Activated naive CD8-positive, alpha-beta T cell treated with anti-CD3 and anti-CD28 coated beads, Interleukin-2, amount 10 ng/mL, durations not matched to agents 7 days and 5 days (primary cell): ENCODE data around the gene ULK1. TPM values are rescaled to one million over a fixed set of nuclear protein-coding genes. Genes with fewer than 3 reads are reported as not detected.

Experiments used
- ATAC-seq: fragments of 150-1000 bp; cut with Tn5 transposase; one replicate; pipeline ENCODE4 v1.10.0; 2021; ENCODE audit warnings: low read depth, moderate library complexity
- POLR2A ChIA-PET: fragments of 350-600 bp; sonication (Branson Sonifier 250); formaldehyde crosslinking; loops from one replicate; lab custom pipeline; 2021; ENCODE audit warnings: antibody characterized with exemption; lab: Charles Lee
- DNase-seq: peaks from one replicate; pipeline ENCODE4 v3.0.0; 2021
- H3K27ac Mint-ChIP-seq: one replicate; pipeline ENCODE4 v1.8.0; 2022; ENCODE audit warnings: mild to moderate bottlenecking, mixed read lengths
- H3K27me3 Mint-ChIP-seq: one replicate; pipeline ENCODE4 v1.8.0; 2022; ENCODE audit warnings: mild to moderate bottlenecking, moderate library complexity, mixed read lengths
- H3K36me3 Mint-ChIP-seq: one replicate; pipeline ENCODE4 v1.8.0; 2021; ENCODE audit warnings: mild to moderate bottlenecking, mixed read lengths
- H3K4me1 Mint-ChIP-seq: one replicate; pipeline ENCODE4 v1.8.0; 2021; ENCODE audit warnings: mixed read lengths
- H3K4me3 Mint-ChIP-seq: one replicate; pipeline ENCODE4 v1.8.0; 2022; ENCODE audit warnings: mild to moderate bottlenecking, moderate library complexity, mixed read lengths
- H3K9me3 Mint-ChIP-seq: one replicate; pipeline ENCODE4 v1.8.0; 2021; ENCODE audit warnings: mixed read lengths
- total RNA-seq, 2 experiments: library from RNA; stranded (reverse); gene quantifications; one replicate each; pipeline ENCODE4 v1.2.3, GENCODE V29; 2021

ULK1 gene
- total RNA-seq, 2 experiments from 2014 or later: 32.6 to 33.2 TPM

GRCh38 chr12:131919366-131920156 is 25.1 kb downstream of the ULK1 start:
- H3K9me3 Mint-ChIP-seq: no peaks in the 10 kb centered on the region
- POLR2A ChIA-PET: no interaction called here
- peaks cover 2% of the 10 kb centered on the region for H3K4me1 Mint-ChIP-seq
- H3K27me3 Mint-ChIP-seq: no peaks in the 10 kb centered on the region
- ATAC-seq: no peak
- no peak for DNase-seq
- H3K4me3 Mint-ChIP-seq: no peak overlapping the region
- H3K27ac Mint-ChIP-seq: no peak overlapping the region
- H3K36me3 Mint-ChIP-seq: no peaks in the 10 kb centered on the region

- POLR2A ChIA-PET: no interaction called here
- no peak for ATAC-seq
- H3K9me3 Mint-ChIP-seq: no peaks in the 10 kb centered on the region
- no peak overlapping the region for H3K27ac Mint-ChIP-seq
- H3K4me1 Mint-ChIP-seq: peaks cover 2% of the 10 kb centered on the region
- H3K36me3 Mint-ChIP-seq: no peaks in the 10 kb centered on the region
- no peak overlapping the region for H3K4me3 Mint-ChIP-seq
- no peak for DNase-seq
- H3K27me3 Mint-ChIP-seq: no peaks in the 10 kb centered on the region
Measured at GRCh38 chr12:131920157-131920508, 25.7 kb downstream of the ULK1 start.

GRCh38 chr12:131920902-131921840 is 26.7 kb downstream of the ULK1 start:
- Mint-ChIP-seq H3K9me3 (no peaks in the 10 kb centered on the region), H3K27me3 (no peaks in the 10 kb centered on the region), H3K4me1 (peaks cover 2% of the 10 kb centered on the region), H3K36me3 (no peaks in the 10 kb centered on the region), H3K27ac (no peak overlapping the region), H3K4me3 (no peak overlapping the region)
- POLR2A ChIA-PET: no interaction called here
- no peak for DNase-seq
- no peak for ATAC-seq

GRCh38 chr12:131921866-131922769 is 27.7 kb downstream of the ULK1 start:
- no peak overlapping the region for H3K27ac Mint-ChIP-seq
- H3K9me3 Mint-ChIP-seq: no peaks in the 10 kb centered on the region
- POLR2A ChIA-PET: no interaction called here
- no peak for ATAC-seq
- H3K36me3 Mint-ChIP-seq: no peaks in the 10 kb centered on the region
- H3K4me1 Mint-ChIP-seq: peaks cover 2% of the 10 kb centered on the region
- H3K4me3 Mint-ChIP-seq: no peak overlapping the region
- no peaks in the 10 kb centered on the region for H3K27me3 Mint-ChIP-seq
- no peak for DNase-seq

GRCh38 chr12:131922772-131923171 is 28.4 kb downstream of the ULK1 start:
- no peaks in the 10 kb centered on the region for H3K27me3 Mint-ChIP-seq
- H3K4me3 Mint-ChIP-seq: no peak overlapping the region
- H3K9me3 Mint-ChIP-seq: no peaks in the 10 kb centered on the region
- ATAC-seq: no peak
- POLR2A ChIA-PET: no interaction called here
- H3K36me3 Mint-ChIP-seq: no peaks in the 10 kb centered on the region
- peaks cover 3% of the 10 kb centered on the region for H3K4me1 Mint-ChIP-seq
- DNase-seq: no peak
- H3K27ac Mint-ChIP-seq: no peak overlapping the region

GRCh38 chr12:131923260-131923659 is 28.8 kb downstream of the ULK1 start:
- H3K27ac Mint-ChIP-seq: no peak overlapping the region
- POLR2A ChIA-PET: no interaction called here
- no peak for ATAC-seq
- no peaks in the 10 kb centered on the region for H3K27me3 Mint-ChIP-seq
- H3K4me3 Mint-ChIP-seq: no peak overlapping the region
- peaks cover 6% of the 10 kb centered on the region for H3K4me1 Mint-ChIP-seq
- DNase-seq: no peak
- no peaks in the 10 kb centered on the region for H3K9me3 Mint-ChIP-seq
- no peaks in the 10 kb centered on the region for H3K36me3 Mint-ChIP-seq

- POLR2A ChIA-PET: interaction anchor here (1.6 kb wide), 1 partner anchor 30 kb away, joined by 3 read pairs; no protein-coding TSS in a partner anchor
- Mint-ChIP-seq H3K4me1 (peaks cover 12% of the 10 kb centered on the region), H3K27ac (peak overlapping the region; percentile 93), H3K9me3 (no peaks in the 10 kb centered on the region), H3K27me3 (no peaks in the 10 kb centered on the region), H3K36me3 (peaks cover 3% of the 10 kb centered on the region), H3K4me3 (peak overlapping the region; percentile 98)
- DNase-seq (no peak), ATAC-seq (no peak)
Measured at GRCh38 chr12:131927110-131928079, 33.0 kb downstream of the ULK1 start.

GRCh38 chr12:131928080-131928710 is 33.8 kb downstream of the ULK1 start:
- peak; percentile 11 for ATAC-seq
- Mint-ChIP-seq H3K27me3 (no peaks in the 10 kb centered on the region), H3K4me3 (peak overlapping the region; percentile 98), H3K27ac (peak overlapping the region; percentile 93), H3K4me1 (peaks cover 15% of the 10 kb centered on the region), H3K36me3 (peaks cover 9% of the 10 kb centered on the region), H3K9me3 (no peaks in the 10 kb centered on the region)
- POLR2A ChIA-PET: interaction anchor here (0.7 to 1.6 kb wide), 3 partner anchors 31 to 157 kb away, joined by 3 read pairs; no protein-coding TSS in a partner anchor
- DNase-seq: no peak

- Mint-ChIP-seq H3K4me1 (peaks cover 15% of the 10 kb centered on the region), H3K27ac (peak within 1 kb of the TSS; percentile 98), H3K4me3 (peak within 1 kb of the TSS; percentile 98), H3K36me3 (peaks cover 13% of the 10 kb centered on the region), H3K9me3 (no peaks in the 10 kb centered on the region), H3K27me3 (no peaks in the 10 kb centered on the region)
- ATAC-seq (peak; percentile 79), DNase-seq (peak; percentile 93)
- POLR2A ChIA-PET: interaction anchor here (0.7 to 2.5 kb wide), 8 partner anchors 9 to 156 kb away, joined by 3 to 17 read pairs (median 4); partner anchors contain the start of gene EP400
Measured at GRCh38 chr12:131928711-131929580, 34.5 kb downstream of the ULK1 start, which contains the start of gene PUS1. Gene PUS1, plus strand, starts transcription at chr12:131929276. Its CDS starts 447 bp downstream, at chr12:131929723.

GRCh38 chr12:131929581-131930456 is 35.4 kb downstream of the ULK1 start:
- H3K36me3 Mint-ChIP-seq: peaks cover 13% of the 10 kb centered on the region
- peak overlapping the region; percentile 98 for H3K27ac Mint-ChIP-seq
- ATAC-seq: peak; percentile 11
- peaks cover 13% of the 10 kb centered on the region for H3K4me1 Mint-ChIP-seq
- POLR2A ChIA-PET: interaction anchor here (0.7 to 2.5 kb wide), 10 partner anchors 8 to 325 kb away, joined by 3 to 17 read pairs (median 4); partner anchors contain the start of genes EP400 and SFSWAP
- H3K9me3 Mint-ChIP-seq: no peaks in the 10 kb centered on the region
- DNase-seq: peak; percentile 66
- H3K4me3 Mint-ChIP-seq: peak overlapping the region; percentile 98
- H3K27me3 Mint-ChIP-seq: no peaks in the 10 kb centered on the region
